Smooth muscle cell (in vitro differentiated cells): ENCODE measurements around the gene SMCO4. TPM values are rescaled to one million over a fixed set of nuclear protein-coding genes. Genes with fewer than 3 reads are reported as not detected.
"Not testable (repeated sequence)": the region's sequence is repeated elsewhere in the genome, so short reads cannot be mapped to it uniquely, and the experiment has no call there.

Experiments used
- DNase-seq: peaks from one replicate; lab custom pipeline; 2025; ENCODE audit not compliant: unreplicated experiment; lab: John Stamatoyannopoulos, UW
- H2AFZ ChIP-seq: fragments of 200-600 bp; sonication (generic); 2 replicates; pipeline ENCODE4 v1.6.0; 2016; ENCODE audit warnings: antibody characterized with exemption, low read depth, mild to moderate bottlenecking
- H3F3A ChIP-seq: fragments of 200-600 bp; sonication (generic); 2 replicates; pipeline ENCODE4 v1.6.0; 2017; ENCODE audit warnings: antibody characterized with exemption, low read depth
- H3K27ac ChIP-seq: fragments of 200-600 bp; sonication (generic); 2 replicates; pipeline ENCODE4 v1.5.1; 2016; ENCODE audit warnings: low read depth, mild to moderate bottlenecking
- H3K27me3 ChIP-seq: fragments of 200-600 bp; sonication (generic); 2 replicates; pipeline ENCODE4 v1.6.1; 2016; ENCODE audit warnings: low read depth, mild to moderate bottlenecking
- H3K36me3 ChIP-seq: fragments of 200-600 bp; sonication (generic); 2 replicates; pipeline ENCODE4 v1.5.1; 2016; ENCODE audit warnings: low read depth
- H3K4me1 ChIP-seq: fragments of 200-600 bp; sonication (generic); 2 replicates; pipeline ENCODE4 v1.5.1; 2016; ENCODE audit warnings: low read depth
- H3K4me2 ChIP-seq: fragments of 200-600 bp; sonication (generic); 2 replicates; pipeline ENCODE4 v1.6.0; 2016; ENCODE audit warnings: mild to moderate bottlenecking
- H3K4me3 ChIP-seq: fragments of 200-600 bp; sonication (generic); 2 replicates; pipeline ENCODE4 v1.5.1; 2016; ENCODE audit warnings: mild to moderate bottlenecking
- H3K79me2 ChIP-seq: fragments of 200-600 bp; sonication (generic); 2 replicates; pipeline ENCODE4 v1.6.0; 2016; ENCODE audit warnings: low read depth, mild to moderate bottlenecking
- H3K9ac ChIP-seq: fragments of 200-600 bp; sonication (generic); 2 replicates; pipeline ENCODE4 v1.6.0; 2016; ENCODE audit warnings: low read depth
- H3K9me3 ChIP-seq: fragments of 200-600 bp; sonication (generic); replicated peaks from 2 replicates; pipeline ENCODE4 v1.5.1; 2016; ENCODE audit warnings: low read depth
- H4K20me1 ChIP-seq: fragments of 200-600 bp; sonication (generic); 2 replicates; pipeline ENCODE4 v1.6.0; 2016; ENCODE audit warnings: low read depth
- CTCF ChIP-seq: fragments of 200-600 bp; sonication (generic); IDR thresholded peaks from 2 replicates; pipeline ENCODE4 v1.5.1; 2017; ENCODE audit warnings: borderline replicate concordance, mild to moderate bottlenecking, antibody characterized with exemption; ENCODE audit not compliant: insufficient read depth, poor library complexity, severe bottlenecking
- WGBS: methylation state at CpG from one replicate; pipeline ENCODE4 v1.1.7; 2016; ENCODE audit warnings: low lambda C conversion rate; 5-methylcytosine and 5-hydroxymethylcytosine counted together
- polyA plus RNA-seq: library from polyadenylated mRNA; unstranded; fragments of >200 nt; fragmentation: Nextera tagmentation; extraction: Ambion mirVana; gene quantifications from 2 replicates; pipeline ENCODE4 v1.2.1, GENCODE V29; 2016
- small RNA-seq: library from RNA; depleted of rRNA; stranded (forward); fragments of <200 nt; gene quantifications from one replicate; pipeline ENCODE3, GENCODE V24; 2014
- total RNA-seq: library from RNA; depleted of rRNA; stranded (reverse); fragments of >200 nt; gene quantifications from 2 replicates; pipeline ENCODE4 v1.2.3, GENCODE V29; 2014

The SMCO4 gene
- total and polyA plus RNA-seq, 2 experiments from 2014 or later: 13.8 to 50.7 TPM

DNA sequence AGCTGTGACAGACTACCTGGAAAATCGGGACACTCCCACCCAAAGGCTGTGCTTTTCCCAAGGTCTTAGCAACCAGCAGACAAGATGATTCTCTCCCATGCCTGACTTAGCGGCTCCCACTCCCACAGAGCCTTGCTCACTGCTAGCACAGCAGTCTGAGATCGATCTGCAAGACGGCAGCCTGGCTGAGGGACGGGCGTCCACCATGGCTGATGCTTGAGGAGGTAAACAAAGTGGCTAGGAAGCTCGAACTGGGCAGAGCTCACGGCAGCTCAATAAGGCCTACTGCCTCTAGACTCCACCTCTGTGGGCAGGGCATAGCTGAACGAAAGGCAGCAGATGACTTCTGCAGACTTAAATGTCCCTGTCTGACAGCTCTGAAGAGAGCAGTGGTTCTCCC lies 84.9 kb downstream of the SMCO4 start:
- TF ChIP-seq CTCF: no peak
- no peak for DNase-seq
- WGBS: 92% methylated on average over 9 of the region's 9 CpGs
- Histone ChIP-seq H3F3A (no peaks in the 10 kb centered on the region), H3K36me3 (no peaks in the 10 kb centered on the region), H3K4me1 (no peaks in the 10 kb centered on the region), H4K20me1 (no peaks in the 10 kb centered on the region), H3K9ac (no peak overlapping the region), H3K27me3 (no peaks in the 10 kb centered on the region), H3K9me3 (no peaks in the 10 kb centered on the region), H3K4me3 (no peak overlapping the region), H2AFZ (no peak overlapping the region), H3K4me2 (no peak overlapping the region), H3K27ac (no peak overlapping the region), H3K79me2 (no peaks in the 10 kb centered on the region)

DNA sequence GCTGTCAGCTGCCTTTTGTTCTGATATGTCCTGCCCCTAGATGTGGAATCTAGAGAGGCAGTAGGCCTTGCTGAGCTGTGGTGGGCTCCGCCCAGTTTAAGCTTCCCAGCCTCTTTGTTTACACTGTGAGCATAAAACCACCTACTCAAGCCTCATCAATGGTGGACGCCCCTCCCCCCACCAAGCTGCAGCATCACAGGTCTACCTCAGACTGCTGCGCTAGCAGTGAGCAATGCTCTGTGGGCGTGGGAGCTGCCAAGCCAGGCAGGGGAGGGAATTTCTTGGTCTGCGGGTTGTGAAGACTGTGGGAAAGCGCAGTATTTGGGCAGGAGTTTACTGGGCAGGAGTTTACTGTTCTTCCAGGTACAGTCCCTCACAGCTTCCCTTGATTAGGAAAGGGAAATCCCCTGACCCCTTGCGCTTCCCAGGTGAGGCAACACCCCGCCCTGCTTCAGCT lies 98.5 kb downstream of the SMCO4 start:
- DNase-seq: no peak
- no peaks in the 10 kb centered on the region for H3K36me3 ChIP-seq
- H3K9ac ChIP-seq: no peak overlapping the region
- H2AFZ ChIP-seq: no peak overlapping the region
- H3K4me1 ChIP-seq: peaks cover 8% of the 10 kb centered on the region
- no peaks in the 10 kb centered on the region for H3K9me3 ChIP-seq
- no peaks in the 10 kb centered on the region for H3F3A ChIP-seq
- H3K4me3 ChIP-seq: no peak overlapping the region
- WGBS: 32% methylated on average over 8 of the region's 8 CpGs
- peak overlapping the region; percentile 39 for H3K4me2 ChIP-seq
- no peaks in the 10 kb centered on the region for H3K79me2 ChIP-seq
- H4K20me1 ChIP-seq: no peaks in the 10 kb centered on the region
- no peaks in the 10 kb centered on the region for H3K27me3 ChIP-seq
- H3K27ac ChIP-seq: peak overlapping the region; percentile 64
- no peak for TF ChIP-seq CTCF

GRCh38 chr11:93443232-93443631 lies 100.0 kb downstream of the SMCO4 start:
- H2AFZ ChIP-seq, H3K36me3 ChIP-seq, H4K20me1 ChIP-seq, H3K9ac ChIP-seq, H3K4me2 ChIP-seq, H3K9me3 ChIP-seq, H3K79me2 ChIP-seq, H3K27ac ChIP-seq, DNase-seq, H3K27me3 ChIP-seq, H3K4me1 ChIP-seq, H3K4me3 ChIP-seq, H3F3A ChIP-seq: not testable (repeated sequence)
- 96% methylated on average over 2 of the region's 2 CpGs for WGBS

- no peaks in the 10 kb centered on the region for H3K4me1 ChIP-seq
- 91% methylated on average over 3 of the region's 3 CpGs for WGBS
- no peaks in the 10 kb centered on the region for H3K79me2 ChIP-seq
- H3K27me3 ChIP-seq: no peaks in the 10 kb centered on the region
- H3K36me3 ChIP-seq: no peaks in the 10 kb centered on the region
- no peaks in the 10 kb centered on the region for H3K9me3 ChIP-seq
- no peak overlapping the region for H3K4me2 ChIP-seq
- no peak for TF ChIP-seq CTCF
- H3K9ac ChIP-seq: no peak overlapping the region
- no peak overlapping the region for H2AFZ ChIP-seq
- H3K27ac ChIP-seq: no peak overlapping the region
- DNase-seq: no peak
- no peak overlapping the region for H3K4me3 ChIP-seq
- H4K20me1 ChIP-seq: no peaks in the 10 kb centered on the region
- no peaks in the 10 kb centered on the region for H3F3A ChIP-seq
Measured at GRCh38 chr11:93432247-93432646, 110.9 kb downstream of the SMCO4 start.

Small RNA genes lying within 50 kb of the gene (small RNA-seq; reads per million reads assigned to genes)
- not detected for gene RN7SL223P

Other genes with a start within 250 kb of the SMCO4 start
- 0.54 and 0.90 TPM in 2 replicates for gene DEUP1, start 212.6 kb downstream of the SMCO4 start, total RNA-seq
- 0.56 TPM in 1 of 2 replicates, not detected in the other for gene DEUP1, start 212.6 kb downstream of the SMCO4 start, polyA plus RNA-seq
- 17.3 and 23.3 TPM in 2 replicates for gene CEP295, start 118.3 kb upstream of the SMCO4 start, total RNA-seq
- gene CEP295, start 118.3 kb upstream of the SMCO4 start, polyA plus RNA-seq: 2.7 and 3.5 TPM in 2 replicates
- 216 and 232 TPM in 2 replicates for gene TAF1D, start 198.1 kb upstream of the SMCO4 start, total RNA-seq
- 36.9 and 57.6 TPM in 2 replicates for gene TAF1D, start 198.1 kb upstream of the SMCO4 start, polyA plus RNA-seq
- 12.3 and 13.4 TPM in 2 replicates for gene C11orf54, start 198.3 kb upstream of the SMCO4 start, total RNA-seq
- gene C11orf54, start 198.3 kb upstream of the SMCO4 start, polyA plus RNA-seq: 6.3 and 8.5 TPM in 2 replicates
- gene MED17, start 240.9 kb upstream of the SMCO4 start, total RNA-seq: 30.6 and 38.3 TPM in 2 replicates
- gene MED17, start 240.9 kb upstream of the SMCO4 start, polyA plus RNA-seq: 20.2 and 24.9 TPM in 2 replicates